Dermis microvascular lymphatic vessel endothelial cell (primary cell): Measurements from ENCODE around the gene AMACR. TPM values are rescaled to one million over a fixed set of nuclear protein-coding genes. Genes with fewer than 3 reads are reported as not detected.

Source experiments
- DNase-seq, 2 donors: peaks; one replicate each; pipeline versions ENCODE4 v3.0.0 to v3.0.0-alpha.2; 2010; ENCODE audit warnings: low read depth in 2 of 2
- total RNA-seq: library from RNA; depleted of rRNA; stranded (reverse); fragments of >200 nt; gene quantifications from 2 replicates; pipeline ENCODE4 v1.2.1, GENCODE V29; 2014

AMACR gene
- total RNA-seq, 1 donor from 2014 or later, result 6.9 TPM

DNA sequence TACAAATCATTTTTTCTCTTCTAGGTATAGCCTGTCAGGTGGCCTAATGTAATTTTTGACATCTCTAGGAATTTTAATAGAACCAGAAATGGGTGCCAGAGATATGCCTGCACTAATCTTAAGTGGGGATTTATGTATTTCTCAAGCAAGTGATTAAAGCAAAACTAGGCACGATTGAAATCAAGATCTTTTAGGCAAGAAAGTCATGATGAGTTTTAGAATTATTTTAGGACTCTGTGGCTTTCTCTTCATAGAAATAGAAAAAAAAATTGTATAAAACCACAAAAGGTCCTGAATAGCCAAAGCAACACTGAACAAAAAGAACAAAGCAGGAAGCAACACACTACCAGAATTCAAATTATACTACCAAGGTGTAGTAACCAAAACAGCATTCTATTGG, 952 bp upstream of the AMACR start:
- no peak for DNase-seq

DNA sequence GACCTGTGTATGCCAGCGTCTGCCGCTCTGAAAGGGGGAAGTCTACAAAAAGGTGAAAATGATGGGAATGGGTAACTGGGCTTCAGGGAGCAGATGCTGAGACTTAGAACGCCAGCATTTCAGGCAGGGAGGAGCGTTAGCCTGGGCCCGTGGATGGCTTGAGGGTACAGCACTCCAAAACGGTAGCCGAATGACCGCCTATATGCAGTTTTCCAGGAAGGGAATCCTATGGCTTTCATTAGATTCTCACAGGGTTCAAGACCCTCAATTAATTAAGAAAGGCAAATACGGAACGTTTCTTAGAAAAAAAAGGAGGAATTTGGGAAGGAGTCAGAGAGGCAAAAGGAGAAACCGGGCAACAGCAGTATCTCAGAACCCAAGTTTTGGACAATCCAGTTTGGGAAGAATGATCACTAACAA, 639 bp downstream of the AMACR start:
- DNase-seq, result no peak

DNA sequence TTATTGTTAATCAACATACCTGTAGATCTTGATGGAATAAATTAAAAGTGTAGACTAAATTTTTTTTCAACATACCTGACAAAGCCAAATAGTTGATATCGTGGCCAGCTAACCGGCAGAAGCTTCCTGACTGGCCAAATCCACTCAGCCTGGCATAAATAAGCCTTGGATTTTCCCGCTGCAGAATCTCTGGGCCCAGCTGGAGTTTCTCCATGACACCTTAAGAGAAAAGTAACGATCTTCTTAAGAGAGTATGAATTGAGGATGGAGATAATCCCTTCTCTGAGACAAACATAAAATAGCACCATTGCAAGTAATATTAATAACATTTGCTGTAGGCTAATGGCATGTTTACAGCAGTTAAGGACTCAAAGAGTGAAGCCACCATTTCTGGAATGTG, 2.2 kb downstream of the AMACR start:
- no peak for DNase-seq

DNA sequence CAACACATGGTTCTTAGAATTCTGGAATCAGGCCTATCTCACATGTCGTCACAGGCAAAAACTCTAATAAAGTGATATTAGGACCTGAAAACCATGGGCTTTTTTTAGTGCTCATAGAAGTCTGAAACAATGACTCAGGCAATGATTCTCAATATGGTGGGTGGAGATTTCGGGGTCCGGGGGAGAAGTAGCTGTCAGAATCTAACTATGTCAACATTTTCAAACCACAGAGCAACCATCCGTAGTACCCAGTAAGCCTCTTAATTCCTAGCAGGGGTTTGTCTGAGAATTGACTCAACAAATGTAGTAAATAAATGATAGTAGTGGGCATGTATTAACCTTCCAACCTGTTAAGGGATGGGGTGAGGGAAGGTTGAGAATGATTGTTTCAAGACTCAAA, 2.6 kb downstream of the AMACR start:
- DNase-seq, result no peak

DNA sequence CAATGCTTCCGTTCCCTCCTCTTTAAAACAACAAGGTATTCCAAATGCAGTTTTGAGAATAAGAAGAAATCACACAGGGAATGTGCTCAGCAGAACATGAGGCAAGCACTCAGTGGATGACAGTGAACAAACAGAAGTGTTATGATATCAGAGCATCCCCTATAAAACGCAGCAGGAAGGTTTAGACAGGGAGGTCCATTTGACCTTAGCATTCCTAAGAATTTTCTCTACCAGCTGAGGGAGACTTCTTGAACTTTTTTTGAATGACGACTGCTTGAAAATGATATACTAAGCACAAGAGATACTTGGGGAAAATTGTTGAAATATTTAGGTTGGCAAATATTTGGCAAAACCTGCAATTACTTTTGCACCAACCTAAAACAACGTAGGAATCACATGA, 3.9 kb downstream of the AMACR start:
- DNase-seq, result no peak

DNA sequence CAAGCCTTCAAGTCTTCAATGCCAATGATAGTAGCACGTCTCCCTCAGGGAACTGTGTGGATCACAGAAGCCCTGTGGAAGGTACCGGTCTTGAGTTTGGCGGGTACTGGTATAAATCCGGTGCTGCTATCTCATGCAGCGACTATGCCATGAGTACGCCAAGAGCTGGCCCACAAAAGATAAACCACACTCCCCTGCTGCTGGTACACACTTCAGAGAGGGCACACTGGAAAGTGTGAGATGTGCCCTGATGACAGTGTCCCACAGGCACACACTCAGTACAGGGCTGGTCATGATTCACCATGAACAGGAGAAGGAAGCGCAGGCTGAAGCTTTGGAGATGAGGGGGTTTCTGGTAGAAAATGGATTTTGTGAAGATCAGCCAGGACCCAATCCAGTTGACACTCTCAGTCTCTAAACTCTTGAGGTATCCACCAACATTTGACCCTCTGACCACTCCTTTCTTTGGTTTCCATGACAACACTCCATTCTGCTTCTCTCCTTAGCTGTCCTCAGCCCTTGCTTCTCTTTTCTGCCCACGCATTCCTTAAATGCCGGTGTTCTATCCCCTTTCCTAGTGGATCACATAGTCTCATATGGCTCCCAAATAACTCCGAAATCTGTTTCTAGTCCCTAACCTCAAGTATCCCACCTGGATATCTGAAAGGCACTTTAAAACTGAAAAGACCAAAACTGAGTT, 5.1 kb downstream of the AMACR start:
- no peak for DNase-seq

DNA sequence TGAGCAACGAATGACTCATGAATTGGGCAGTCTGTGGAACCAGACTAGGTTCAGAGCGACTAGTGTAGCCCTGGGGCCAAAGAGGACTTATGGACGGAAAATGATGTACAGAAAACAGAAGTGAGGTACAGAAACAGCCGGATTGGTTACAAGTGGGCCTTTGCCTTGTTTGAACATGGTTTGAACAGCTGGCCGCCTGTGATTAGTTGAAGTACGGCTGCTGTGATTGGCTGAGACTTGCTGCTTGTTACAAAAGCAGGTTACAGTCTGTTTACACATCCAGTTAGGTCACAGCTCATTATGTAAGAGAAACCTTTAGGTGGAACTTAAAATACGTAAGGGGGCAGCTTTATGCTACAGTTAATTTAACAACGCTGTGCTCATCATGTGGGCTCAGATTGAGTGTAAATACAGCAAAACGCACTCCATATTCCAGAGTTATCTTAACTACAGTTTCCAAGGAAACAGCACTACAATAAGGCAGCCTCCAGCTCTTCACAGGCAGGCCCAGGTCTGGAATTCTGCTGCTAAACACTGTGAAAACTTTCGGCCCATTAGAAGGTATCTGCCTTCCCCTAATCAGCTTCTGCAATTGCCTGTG, 6.5 kb downstream of the AMACR start:
- no peak for DNase-seq

DNA sequence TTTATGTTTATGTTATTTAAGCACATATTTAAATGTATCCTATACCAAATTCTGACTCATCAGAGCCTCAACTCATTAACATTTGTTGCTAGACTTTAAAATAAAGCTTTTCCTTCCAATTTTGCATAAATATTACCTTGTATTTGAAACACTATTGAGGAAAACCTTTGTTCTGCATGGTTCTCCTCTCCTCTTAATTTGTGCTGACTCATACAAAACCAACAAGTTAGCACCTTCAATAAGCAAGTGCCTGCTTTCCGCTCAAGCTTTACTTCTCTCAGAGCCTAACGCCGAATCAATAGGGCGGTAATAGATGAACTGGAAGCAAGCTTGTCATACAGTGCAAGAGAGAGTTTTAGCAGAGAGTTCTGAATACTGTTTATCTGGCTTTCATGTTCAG, 7.9 kb downstream of the AMACR start:
- DNase-seq, result no peak

DNA sequence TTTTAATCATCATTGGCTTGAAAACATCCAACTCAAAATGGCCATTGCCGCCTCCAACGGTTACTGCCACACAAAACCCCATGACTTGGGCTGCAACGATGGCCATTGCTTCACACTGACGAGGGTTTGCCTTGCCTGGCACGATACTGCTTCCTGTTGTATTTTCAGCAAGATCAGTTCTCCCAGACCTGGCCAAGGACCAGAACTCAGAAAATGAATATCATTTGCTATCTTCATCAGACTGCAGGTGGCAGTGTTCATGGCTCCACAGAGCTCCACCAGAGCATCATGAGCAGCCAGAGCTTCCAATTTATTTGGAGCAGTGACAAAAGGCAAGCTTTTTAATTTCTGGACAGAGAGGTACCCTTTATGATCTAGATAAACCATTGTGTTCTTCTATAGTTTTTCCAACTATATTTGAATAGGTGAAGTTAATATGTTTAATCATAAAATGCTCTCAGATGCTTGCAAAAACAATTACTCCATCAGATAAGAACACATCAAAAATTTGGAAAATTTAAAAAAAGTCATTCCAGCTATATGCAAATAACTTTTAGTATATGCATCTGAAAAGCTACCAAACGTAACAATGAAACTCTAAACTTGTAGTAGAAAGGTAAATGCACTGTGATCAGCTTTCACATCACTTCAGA, 10.4 kb downstream of the AMACR start:
- peak; percentile 76 to 80 for DNase-seq

DNA sequence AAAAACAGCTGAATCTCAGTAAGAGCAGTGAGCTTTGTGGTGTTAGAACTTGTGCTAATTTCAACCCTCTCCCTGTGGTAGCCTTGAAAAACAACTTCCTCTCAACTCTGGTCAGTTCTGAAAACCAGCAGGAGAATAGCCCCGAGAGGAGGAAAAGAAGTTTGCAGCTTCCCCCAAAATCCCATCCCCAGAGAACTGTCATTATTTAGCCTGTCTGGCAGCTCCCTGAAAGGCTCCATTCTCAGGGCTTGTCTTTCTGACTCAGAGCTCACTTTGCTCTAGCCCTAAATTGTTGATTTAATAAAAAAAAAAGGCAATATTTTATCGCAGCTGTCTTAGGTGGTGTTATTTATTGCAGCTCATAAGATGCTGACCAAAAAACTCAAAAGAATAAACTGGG, 12.0 kb downstream of the AMACR start:
- no peak for DNase-seq

DNA sequence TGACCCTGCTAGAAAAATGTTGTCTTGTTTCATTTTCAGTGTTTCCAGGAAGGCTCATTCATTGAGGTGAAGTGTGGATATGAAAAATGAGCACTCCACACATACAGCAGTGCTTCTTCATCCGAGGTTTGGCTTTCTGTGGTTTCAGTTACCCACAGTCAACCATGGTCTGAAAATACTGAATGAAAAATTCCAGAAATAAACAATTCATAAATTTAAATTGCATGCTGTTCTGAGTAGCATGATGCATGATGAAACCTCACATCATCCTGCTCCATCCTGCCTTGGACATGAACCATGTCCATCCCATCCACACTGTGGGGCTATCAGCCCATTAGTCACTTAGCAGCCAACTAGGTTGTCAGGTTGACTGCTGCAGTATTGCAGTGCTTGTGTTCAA, 13.0 kb downstream of the AMACR start:
- DNase-seq, result no peak

DNA sequence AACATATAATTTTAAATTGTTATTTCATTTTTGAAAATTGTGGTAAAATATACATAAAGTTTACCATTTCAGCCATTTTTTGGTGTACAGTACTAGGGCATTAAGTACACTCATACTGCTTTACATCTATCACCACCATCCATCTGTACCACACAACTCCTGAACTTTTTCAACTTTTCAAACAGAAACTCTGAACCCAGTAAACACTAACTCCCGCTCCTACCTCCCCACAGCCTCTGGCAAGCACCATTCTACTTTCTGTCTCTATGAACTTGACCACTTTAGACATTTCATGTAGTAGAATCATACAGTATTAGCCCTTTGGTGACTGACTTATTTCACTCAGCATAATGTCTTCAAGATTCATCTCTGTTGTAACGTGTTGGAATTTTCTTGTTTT, 15.0 kb downstream of the AMACR start:
- no peak for DNase-seq

DNA sequence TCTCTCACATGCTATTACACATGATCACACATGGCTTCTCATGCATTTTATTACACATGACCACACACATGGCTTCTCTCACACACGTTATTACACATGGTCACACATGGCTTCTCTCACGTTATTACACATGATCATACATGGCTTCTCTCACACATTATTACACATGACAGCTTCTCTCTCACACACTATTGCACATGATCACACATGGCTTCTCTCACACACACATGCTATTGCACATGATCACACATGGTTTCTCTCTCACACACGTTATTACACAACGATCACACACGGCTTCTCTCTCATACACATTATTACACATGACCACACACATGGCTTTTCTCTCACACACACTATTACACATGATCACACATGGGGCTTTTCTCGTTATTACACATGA, 22.4 kb downstream of the AMACR start:
- no peak for DNase-seq

DNA sequence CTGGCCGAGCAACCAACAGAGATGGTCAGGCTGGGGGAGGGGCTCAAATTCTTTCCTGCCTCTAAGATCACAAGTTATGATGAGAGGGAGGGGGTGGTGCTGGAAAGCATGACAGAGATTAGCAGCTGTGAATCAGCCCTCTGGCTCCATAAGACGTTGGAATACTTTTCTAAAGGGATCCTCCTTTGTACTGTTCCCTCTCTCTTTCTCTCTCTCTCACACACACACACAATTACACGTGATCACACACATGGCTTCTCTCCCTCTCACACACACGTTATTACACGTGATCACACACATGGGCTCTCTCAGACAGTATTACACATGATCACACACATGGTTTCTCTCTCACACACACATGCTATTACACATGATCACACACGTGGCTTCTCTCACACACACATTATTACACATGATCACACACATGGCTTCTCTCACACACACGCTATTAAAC, 23.2 kb downstream of the AMACR start, which contains the start of gene SLC45A2:
TSS of gene SLC45A2 (minus strand) at position 23 of the 454 bp plus-strand sequence. CDS start 110 bp downstream, outside the sequence.
- no peak for DNase-seq

DNA sequence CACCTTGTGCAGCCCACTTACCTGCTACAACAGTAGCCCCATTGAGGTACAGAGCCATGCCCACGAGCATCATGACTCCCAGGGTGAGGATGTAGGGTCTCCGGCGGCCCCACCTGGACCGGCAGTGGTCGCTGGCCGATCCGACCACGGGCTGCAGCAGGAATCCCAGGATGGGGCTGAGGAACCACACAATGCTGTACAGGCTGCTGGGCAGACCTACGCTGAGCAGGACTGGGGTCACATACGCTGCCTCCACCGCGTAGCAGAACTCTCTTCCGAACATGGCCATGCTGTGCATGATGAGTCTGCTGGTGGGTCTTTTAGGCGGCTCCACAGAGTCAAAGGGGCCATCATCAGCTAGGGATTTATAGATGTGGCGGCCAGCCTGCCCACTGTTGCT, 23.7 kb downstream of the AMACR start:
- no peak for DNase-seq

DNA sequence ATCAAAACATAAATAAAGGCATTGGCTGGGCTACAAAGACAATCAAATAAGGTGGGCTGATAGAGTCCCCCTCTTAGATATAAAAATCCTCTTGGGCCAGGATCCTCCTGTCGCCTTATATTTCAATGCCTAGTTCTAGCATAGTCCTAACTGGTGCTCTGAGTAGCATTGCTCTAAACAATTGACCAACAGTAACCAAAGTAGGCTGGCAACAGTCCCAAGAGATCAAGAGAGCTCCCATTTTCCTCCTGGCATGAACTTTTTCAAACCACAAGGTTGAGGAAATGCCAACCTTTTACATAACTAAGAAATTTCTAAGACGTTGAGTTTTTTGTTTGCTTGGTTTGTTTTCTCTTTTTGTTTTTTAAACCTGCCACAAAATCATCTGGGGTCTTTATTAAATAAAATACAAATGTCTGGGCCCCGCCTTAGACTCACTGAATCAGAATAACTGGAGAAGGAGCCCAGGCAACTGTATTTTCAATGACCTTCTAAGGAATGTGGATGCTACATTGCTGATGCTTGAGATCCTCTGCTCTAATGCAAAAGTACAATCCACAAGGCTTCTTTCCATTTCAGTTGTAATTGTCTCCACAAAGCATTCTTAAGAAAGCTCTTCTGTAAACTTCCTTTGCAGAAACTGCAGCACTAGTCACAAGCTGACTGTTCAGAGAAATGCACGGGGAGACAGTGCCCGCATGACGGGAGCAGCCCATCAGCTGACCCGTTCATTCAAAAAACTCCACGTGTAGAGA, 26.3 kb downstream of the AMACR start:
- DNase-seq, result no peak

DNA sequence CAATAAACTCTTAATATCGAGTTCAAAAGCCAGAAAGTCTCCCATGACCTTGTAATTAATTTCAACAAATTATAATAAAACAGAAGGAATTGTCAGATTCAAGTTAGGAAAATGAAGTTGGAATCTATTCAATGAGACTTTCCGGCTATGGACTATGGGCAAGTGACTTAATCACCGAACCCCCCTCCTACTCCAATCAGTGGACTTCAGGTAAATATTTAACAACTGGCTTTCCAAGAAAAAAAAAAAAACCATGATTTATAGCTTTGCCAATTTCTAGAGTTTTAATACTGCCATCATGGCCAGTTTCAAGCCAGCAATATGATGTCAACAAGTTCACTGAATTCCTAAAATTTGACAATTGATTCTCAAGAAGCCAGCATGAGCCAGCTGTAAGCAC, 27.8 kb downstream of the AMACR start:
- DNase-seq, result no peak

DNA sequence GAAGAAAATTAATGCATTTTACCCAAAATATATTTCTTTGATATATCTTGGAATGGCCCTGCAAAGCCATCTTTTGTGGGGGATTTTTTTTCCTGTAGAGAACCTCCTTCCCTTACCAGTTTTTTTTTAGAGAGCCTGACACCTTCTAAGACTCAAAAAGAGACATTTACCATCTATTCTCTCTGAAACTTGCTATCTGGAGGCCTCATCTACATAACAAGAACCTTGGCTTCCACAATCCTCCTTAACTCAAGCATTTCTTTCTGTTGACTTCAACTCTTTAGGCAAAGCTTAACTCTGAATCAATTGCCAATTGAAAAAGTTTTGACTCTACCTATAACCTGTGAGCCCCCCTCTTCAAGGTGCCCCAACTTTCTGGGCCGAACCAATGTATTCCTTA, 29.5 kb downstream of the AMACR start:
- no peak for DNase-seq

DNA sequence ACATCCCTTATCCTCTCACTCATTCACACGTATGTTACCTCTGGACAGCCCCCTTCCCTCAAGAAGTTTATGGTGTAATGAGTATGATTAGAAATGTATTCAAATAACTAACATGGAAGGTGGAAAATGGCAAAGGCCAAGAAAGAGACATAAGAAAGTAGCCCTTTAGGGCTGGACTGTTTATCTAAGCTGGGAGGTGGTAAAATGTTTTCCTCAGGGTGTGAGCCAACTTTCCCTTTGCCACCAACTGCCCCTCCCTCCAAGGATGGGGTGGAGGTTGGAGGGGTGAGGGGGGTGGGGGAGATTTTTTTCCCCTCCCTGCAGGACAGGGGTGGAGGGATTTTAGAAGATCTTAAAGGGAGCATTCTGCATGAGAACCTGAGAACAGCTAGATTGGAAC, 31.5 kb downstream of the AMACR start:
- DNase-seq, result no peak

DNA sequence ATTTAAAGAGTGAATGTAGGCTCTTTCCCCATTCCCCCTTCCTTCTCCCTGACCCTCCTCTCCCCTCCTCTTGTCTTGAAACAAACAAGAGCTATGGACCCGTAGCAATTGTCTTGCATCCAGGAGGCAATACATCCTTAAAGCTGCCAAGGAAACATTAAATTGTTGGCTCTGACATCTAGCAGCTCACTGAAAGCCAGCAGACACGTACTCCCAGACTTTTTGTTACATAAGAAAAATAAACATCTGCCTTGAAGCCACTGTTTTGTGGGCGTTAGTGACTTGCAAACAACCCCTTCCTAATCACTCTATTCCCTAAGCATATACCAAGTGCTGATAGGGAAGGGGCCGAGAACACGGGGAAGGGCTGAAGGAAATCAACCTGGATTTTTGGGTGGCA, 32.0 kb downstream of the AMACR start:
- no peak for DNase-seq

DNA sequence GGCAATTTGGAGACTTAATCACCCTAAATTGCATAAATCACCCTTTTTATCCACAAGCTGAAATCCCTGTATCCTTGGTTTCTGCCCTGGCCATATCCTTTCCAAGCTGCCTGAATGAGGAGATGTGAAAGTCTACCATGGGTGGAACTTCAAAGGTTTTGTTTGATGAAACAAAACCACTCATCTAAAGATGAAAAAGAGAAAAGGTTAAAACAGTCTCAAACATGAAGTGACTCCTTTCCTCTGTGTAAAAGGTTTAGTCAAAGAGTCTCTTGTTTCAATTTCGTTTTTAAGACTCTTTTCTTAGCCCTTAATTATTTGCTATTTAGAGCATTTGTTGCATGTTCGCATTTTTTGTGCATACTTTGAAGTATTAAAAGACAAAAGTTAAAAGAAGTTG, 34.6 kb downstream of the AMACR start:
- DNase-seq, result no peak
